IMR-90 (cell line): Measurements from ENCODE around the gene CCL4. TPM values are rescaled to one million over a fixed set of nuclear protein-coding genes. Genes with fewer than 3 reads are reported as not detected.

Experiments
- ATAC-seq: fragments of 200-7000 bp; cut with Tn5 transposase; 2 replicates; pipeline ENCODE4 v1.9.1; 2020; ENCODE audit warnings: low read depth, mild to moderate bottlenecking, moderate library complexity
- BruUV-seq: library from RNA; stranded (reverse); fragments of 400-500 nt; replicated peaks from 2 replicates; lab custom pipeline; 2021; lab: Mats Ljungman, UMichigan
- CTCF ChIA-PET: fragments of 300-600 bp; formaldehyde crosslinking; extraction: SDS; loops from one replicate; lab custom pipeline; 2021; ENCODE audit warnings: antibody characterized with exemption; lab: Yijun Ruan, JAX
- POLR2A ChIA-PET: fragments of 300-600 bp; sonication (Branson Sonifier 250); formaldehyde crosslinking; loops from one replicate; lab custom pipeline; 2022; ENCODE audit warnings: antibody characterized with exemption; ENCODE audit not compliant: unreplicated experiment; lab: Charles Lee
- DNase-seq: peaks from one replicate; pipeline ENCODE4 v3.0.0; 2013
- H2AFZ ChIP-seq: replicated peaks from 2 replicates; pipeline ENCODE3; 2013; ENCODE audit warnings: low read length, mild to moderate bottlenecking; ENCODE audit not compliant: poor library complexity
- H2AK5ac ChIP-seq: 2 replicates; pipeline ENCODE4 v1.6.1; 2013; ENCODE audit warnings: low read depth, low read length, inconsistent platforms
- H2AK9ac ChIP-seq: replicated peaks from 2 replicates; pipeline ENCODE3; 2013; ENCODE audit warnings: mild to moderate bottlenecking, low read depth, low read length, moderate library complexity; ENCODE audit not compliant: poor library complexity
- H2BK120ac ChIP-seq: 2 replicates; pipeline ENCODE4 v1.6.1; 2013; ENCODE audit warnings: low read depth, low read length, inconsistent platforms
- H2BK15ac ChIP-seq: 3 replicates; pipeline ENCODE4 v1.6.1; 2013; ENCODE audit warnings: low read depth, low read length, inconsistent platforms
- H2BK20ac ChIP-seq: 2 replicates; pipeline ENCODE4 v1.6.1; 2013; ENCODE audit warnings: low read depth, mild to moderate bottlenecking, inconsistent platforms, low read length, moderate library complexity
- H2BK5ac ChIP-seq: 2 replicates; pipeline ENCODE4 v1.6.1; 2013; ENCODE audit warnings: mild to moderate bottlenecking, low read depth, low read length, inconsistent platforms; ENCODE audit not compliant: poor library complexity, severe bottlenecking
- H3K14ac ChIP-seq: replicated peaks from 2 replicates; pipeline ENCODE4 v1.6.1; 2013; ENCODE audit warnings: low read depth, low read length, inconsistent platforms
- H3K18ac ChIP-seq: 2 replicates; pipeline ENCODE4 v1.6.1; 2013; ENCODE audit warnings: low read depth, low read length, control low read depth
- H3K23ac ChIP-seq: 2 replicates; pipeline ENCODE4 v1.6.1; 2013; ENCODE audit warnings: low read depth, low read length, inconsistent platforms
- H3K27ac ChIP-seq: 2 replicates; pipeline ENCODE4 v1.5.1; 2013; ENCODE audit warnings: mild to moderate bottlenecking, control low read depth, low read length; ENCODE audit not compliant: insufficient read depth
- H3K27me3 ChIP-seq: 2 replicates; pipeline ENCODE4 v1.6.1; 2013; ENCODE audit warnings: low read length; ENCODE audit not compliant: control insufficient read depth, insufficient read depth
- H3K36me3 ChIP-seq: 2 replicates; pipeline ENCODE4 v1.6.1; 2013; ENCODE audit warnings: low read length, mixed read lengths; ENCODE audit not compliant: control insufficient read depth, insufficient read depth
- H3K4ac ChIP-seq: 2 replicates; pipeline ENCODE4 v1.6.1; 2013; ENCODE audit warnings: low read depth, low read length, inconsistent platforms
- H3K4me1 ChIP-seq: 2 replicates; pipeline ENCODE4 v1.6.1; 2013; ENCODE audit warnings: low read length, mixed read lengths; ENCODE audit not compliant: control insufficient read depth, insufficient read depth
- H3K4me2 ChIP-seq: 2 replicates; pipeline ENCODE4 v1.6.1; 2013; ENCODE audit warnings: low read depth, mild to moderate bottlenecking, control low read depth, low read length, moderate library complexity
- H3K4me3 ChIP-seq: 2 replicates; pipeline ENCODE4 v1.5.1; 2013; ENCODE audit warnings: low read depth, mild to moderate bottlenecking, control low read depth, low read length, moderate library complexity; ENCODE audit not compliant: insufficient read depth
- H3K56ac ChIP-seq: 2 replicates; pipeline ENCODE4 v1.6.1; 2013; ENCODE audit warnings: low read length, inconsistent platforms; ENCODE audit not compliant: insufficient read depth; ENCODE audit errors: extremely low read depth
- H3K79me1 ChIP-seq, 2 experiments: 2 replicates each; pipeline ENCODE4 v1.6.1; 2013; ENCODE audit warnings: low read length in 2 of 2, inconsistent platforms in 1 of 2, low read depth in 1 of 2
- H3K9ac ChIP-seq: 2 replicates; pipeline ENCODE4 v1.6.1; 2013; ENCODE audit warnings: low read depth, low read length, control low read depth
- H3K9me1 ChIP-seq: 2 replicates; pipeline ENCODE4 v1.6.1; 2013; ENCODE audit warnings: low read length, inconsistent platforms; ENCODE audit not compliant: insufficient read depth
- H3K9me3 ChIP-seq: 2 replicates; pipeline ENCODE4 v1.6.1; 2013; ENCODE audit warnings: low read length; ENCODE audit not compliant: control insufficient read depth, insufficient read depth
- H4K20me1 ChIP-seq: 2 replicates; pipeline ENCODE4 v1.6.1; 2013; ENCODE audit warnings: low read length, inconsistent platforms; ENCODE audit not compliant: insufficient read depth
- H4K5ac ChIP-seq: 2 replicates; pipeline ENCODE4 v1.6.1; 2013; ENCODE audit warnings: mild to moderate bottlenecking, low read depth, low read length, control low read depth
- H4K8ac ChIP-seq, 2 experiments: 2 replicates each; pipeline ENCODE4 v1.6.1; 2013; ENCODE audit warnings: low read depth in 2 of 2, low read length in 2 of 2, control low read depth in 1 of 2, inconsistent platforms in 1 of 2
- H4K91ac ChIP-seq: 2 replicates; pipeline ENCODE4 v1.6.1; 2013; ENCODE audit warnings: low read depth, low read length, inconsistent platforms; ENCODE audit not compliant: insufficient read depth
- BHLHE40 ChIP-seq: fragments of 150-350 bp; IDR thresholded peaks from 2 replicates; pipeline ENCODE4 v1.6.1; 2016; ENCODE audit warnings: mild to moderate bottlenecking, low read depth, low read length
- CEBPB ChIP-seq: IDR thresholded peaks from 2 replicates; pipeline ENCODE4 v1.6.1; 2012; ENCODE audit warnings: low read depth, low read length, improper control_type of control experiment
- CHD1 ChIP-seq: IDR thresholded peaks from 2 replicates; pipeline ENCODE4 v1.6.1; 2012; ENCODE audit warnings: low read depth, low read length, improper control_type of control experiment
- CTCF ChIP-seq: conservative IDR thresholded peaks from 2 replicates; pipeline ENCODE4 v1.5.1; 2012; ENCODE audit warnings: mild to moderate bottlenecking, low read depth, low read length, improper control_type of control experiment
- FOS ChIP-seq: fragments of 150-350 bp; IDR thresholded peaks from 2 replicates; pipeline ENCODE4 v1.6.1; 2016; ENCODE audit warnings: low read depth, low read length
- MAFK ChIP-seq: IDR thresholded peaks from 2 replicates; pipeline ENCODE4 v1.6.1; 2012; ENCODE audit warnings: low read depth, low read length, improper control_type of control experiment
- MAZ ChIP-seq: IDR thresholded peaks from 2 replicates; pipeline ENCODE4 v1.6.1; 2012; ENCODE audit warnings: low read depth, mild to moderate bottlenecking, low read length, improper control_type of control experiment, moderate library complexity, borderline replicate concordance
- MXI1 ChIP-seq: IDR thresholded peaks from 2 replicates; pipeline ENCODE4 v1.6.1; 2012; ENCODE audit warnings: low read depth, mild to moderate bottlenecking, low read length, moderate library complexity, borderline replicate concordance
- NFE2L2 ChIP-seq: fragments of 150-350 bp; IDR thresholded peaks from 2 replicates; pipeline ENCODE4 v1.6.1; 2016; ENCODE audit warnings: low read depth, mild to moderate bottlenecking, low read length
- POLR2A ChIP-seq: IDR thresholded peaks from 2 replicates; pipeline ENCODE4 v1.6.1; 2012; ENCODE audit warnings: mild to moderate bottlenecking, low read depth, low read length
- RAD21 ChIP-seq: IDR thresholded peaks from 2 replicates; pipeline ENCODE4 v1.6.1; 2012; ENCODE audit warnings: low read length, improper control_type of control experiment
- RFX5 ChIP-seq: IDR thresholded peaks from 2 replicates; pipeline ENCODE4 v1.8.0; 2012; ENCODE audit warnings: low read depth, mild to moderate bottlenecking, low read length, moderate library complexity
- SMC3 ChIP-seq: fragments of 150-350 bp; IDR thresholded peaks from 2 replicates; pipeline ENCODE4 v1.6.1; 2016; ENCODE audit warnings: low read depth, mild to moderate bottlenecking, antibody characterized with exemption, low read length, moderate library complexity
- WGBS, 2 experiments: methylation state at CpG; one replicate each; pipeline versions ENCODE4 v1.1.5 to v1.1.7; 2013; ENCODE audit warnings: missing lambda C conversion rate in 2 of 2; ENCODE audit not compliant: insufficient read length in 1 of 2; ENCODE audit errors: extremely low coverage in 2 of 2; 5-methylcytosine and 5-hydroxymethylcytosine counted together
- dilution Hi-C: fragments of 300-500 bp; cut with HindIII; formaldehyde crosslinking; loops from one replicate; pipeline ENCODE4 v1.14.3; 2018; ENCODE audit warnings: low sequenced_read_pairs; ENCODE audit not compliant: unreplicated experiment
- in situ Hi-C: fragments of 300-500 bp; cut with MboI; formaldehyde crosslinking; loops from 3 replicates; pipeline ENCODE4 v1.14.3; 2019; ENCODE audit warnings: low sequenced_read_pairs, inconsistent platforms, mixed read lengths
- intact Hi-C: fragments of 100-400 bp; cut with micrococcal nuclease; formaldehyde crosslinking; loops from 2 replicates; pipeline ENCODE4 v1.10.0; 2022
- polyA plus RNA-seq, 3 experiments: library from polyadenylated mRNA; depleted of rRNA; stranded (reverse); fragments of >200 nt; gene quantifications; 2 replicates each; pipeline ENCODE4 v1.2.3, GENCODE V29; 2012; ENCODE audit warnings: low replicate concordance in 1 of 3
- total RNA-seq: library from RNA; depleted of rRNA; stranded (reverse); fragments of >200 nt; gene quantifications from 2 replicates; pipeline ENCODE4 v1.2.3, GENCODE V29; 2012
- TF ChIP-seq, protein P1 (sequence below): fragments of 150-350 bp; IDR thresholded peaks from 2 replicates; pipeline ENCODE4 v1.6.1; 2017; ENCODE audit warnings: mild to moderate bottlenecking, antibody characterized with exemption, low read length, low read depth
- TF ChIP-seq, protein P2 (sequence below): fragments of 150-350 bp; IDR thresholded peaks from 2 replicates; pipeline ENCODE4 v1.6.1; 2016; ENCODE audit warnings: low read depth, mild to moderate bottlenecking, low read length, moderate library complexity, borderline replicate concordance

Gene CCL4
- total and polyA plus RNA-seq, 2 of the 4 experiments (the other 2 are of a cell fraction): not detected

DNA sequence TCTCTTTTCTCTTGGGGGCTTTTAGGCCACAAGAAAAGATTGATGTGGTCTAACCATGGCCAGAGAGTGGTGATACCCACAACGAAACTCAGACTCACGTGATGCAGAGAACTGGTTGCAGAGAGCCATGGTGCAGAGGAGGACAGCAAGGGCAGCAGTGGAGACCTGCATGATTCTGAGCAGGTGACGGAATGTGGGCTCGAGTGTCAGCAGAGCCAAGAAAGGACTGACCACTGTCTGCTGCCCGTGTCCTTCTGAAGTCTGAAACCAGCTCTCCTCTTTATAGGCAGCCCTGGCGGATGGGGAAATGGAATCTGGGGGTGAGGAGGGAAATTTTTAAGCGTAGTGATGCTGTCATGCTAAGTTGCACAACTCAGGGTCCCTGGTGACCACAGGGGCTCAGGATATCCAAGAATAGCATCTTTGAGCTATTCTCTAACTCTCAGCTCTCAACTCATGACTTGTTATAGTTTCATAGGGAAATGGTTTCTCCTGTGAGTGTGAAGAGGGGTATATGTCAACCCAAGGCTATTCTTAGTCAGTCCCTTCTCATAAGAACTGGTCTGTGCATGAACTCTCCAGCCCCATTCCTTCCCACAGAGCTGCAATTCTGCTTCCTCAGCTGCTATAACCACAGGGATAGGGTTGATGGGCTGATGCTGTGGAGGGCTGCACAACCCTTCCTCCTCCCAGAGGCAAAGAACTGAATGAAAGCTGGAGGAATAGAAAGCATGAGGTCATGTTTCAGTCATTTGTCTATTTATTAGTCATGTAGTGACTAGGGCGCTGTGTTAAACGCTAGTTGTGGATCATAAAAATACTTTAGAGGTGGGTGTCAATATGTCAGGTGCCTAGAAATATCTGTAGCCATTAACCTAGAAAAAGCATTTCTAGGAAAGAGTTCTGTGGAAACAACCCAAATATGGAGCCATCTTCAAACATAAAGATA lies 13.5 kb upstream of the CCL4 start, which contains the start of gene CCL3:
CCL3 (minus strand) TSS at position 256 of the 949 bp plus-strand sequence; CDS start at position 171, 85 bp downstream.
- Histone ChIP-seq H3K36me3 (no peaks in the 10 kb centered on the region), H4K8ac (no peak within 1 kb of the TSS), H3K27ac (no peak within 1 kb of the TSS), H3K27me3 (no peaks in the 10 kb centered on the region; the same call in 1 of the 2 replicates), H3K4me3 (no peak within 1 kb of the TSS), H2BK15ac (no peak within 1 kb of the TSS), H3K79me1 (no peaks in the 10 kb centered on the region), H4K5ac (no peak within 1 kb of the TSS), H3K18ac (no peak within 1 kb of the TSS), H3K14ac (no peak within 1 kb of the TSS), H3K9me1 (no peaks in the 10 kb centered on the region), H2BK20ac (no peak within 1 kb of the TSS), H3K9me3 (no peaks in the 10 kb centered on the region), H3K4me1 (no peaks in the 10 kb centered on the region), H4K20me1 (no peaks in the 10 kb centered on the region), H2AFZ (no peak within 1 kb of the TSS), H3K23ac (no peak within 1 kb of the TSS), H3K56ac (no peak within 1 kb of the TSS), H2AK9ac (no peak within 1 kb of the TSS), H2BK5ac (no peak within 1 kb of the TSS), H3K4me2 (no peak within 1 kb of the TSS), H2BK120ac (no peak within 1 kb of the TSS), H4K91ac (no peak within 1 kb of the TSS), H2AK5ac (no peak within 1 kb of the TSS), H3K9ac (no peak within 1 kb of the TSS), H3K4ac (no peak within 1 kb of the TSS)
- ATAC-seq: no peak
- CTCF ChIA-PET: no interaction called here
- POLR2A ChIA-PET: no interaction called here
- BruUV-seq: no TSS peak
- in situ Hi-C loops: no loop called here
- intact Hi-C loops: no loop called here
- WGBS, 2 experiments: no CpG with 5 or more reads among the region's 9 CpGs
- DNase-seq: no peak
- dilution Hi-C loops: no loop called here
- TF ChIP-seq POLR2A (no peak), RAD21 (no peak), BHLHE40 (no peak), RFX5 (no peak), CEBPB (no peak), CTCF (no peak), NFE2L2 (no peak), MXI1 (no peak), MAFK (no peak), MAZ (no peak), FOS (no peak), CHD1 (no peak), SMC3 (no peak)
- TF ChIP-seq, protein P1, sequence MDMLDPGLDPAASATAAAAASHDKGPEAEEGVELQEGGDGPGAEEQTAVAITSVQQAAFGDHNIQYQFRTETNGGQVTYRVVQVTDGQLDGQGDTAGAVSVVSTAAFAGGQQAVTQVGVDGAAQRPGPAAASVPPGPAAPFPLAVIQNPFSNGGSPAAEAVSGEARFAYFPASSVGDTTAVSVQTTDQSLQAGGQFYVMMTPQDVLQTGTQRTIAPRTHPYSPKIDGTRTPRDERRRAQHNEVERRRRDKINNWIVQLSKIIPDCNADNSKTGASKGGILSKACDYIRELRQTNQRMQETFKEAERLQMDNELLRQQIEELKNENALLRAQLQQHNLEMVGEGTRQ: no peak
- TF ChIP-seq, protein P2, sequence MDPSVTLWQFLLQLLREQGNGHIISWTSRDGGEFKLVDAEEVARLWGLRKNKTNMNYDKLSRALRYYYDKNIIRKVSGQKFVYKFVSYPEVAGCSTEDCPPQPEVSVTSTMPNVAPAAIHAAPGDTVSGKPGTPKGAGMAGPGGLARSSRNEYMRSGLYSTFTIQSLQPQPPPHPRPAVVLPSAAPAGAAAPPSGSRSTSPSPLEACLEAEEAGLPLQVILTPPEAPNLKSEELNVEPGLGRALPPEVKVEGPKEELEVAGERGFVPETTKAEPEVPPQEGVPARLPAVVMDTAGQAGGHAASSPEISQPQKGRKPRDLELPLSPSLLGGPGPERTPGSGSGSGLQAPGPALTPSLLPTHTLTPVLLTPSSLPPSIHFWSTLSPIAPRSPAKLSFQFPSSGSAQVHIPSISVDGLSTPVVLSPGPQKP: no peak
